CD4-positive, alpha-beta T cell treated with Interleukin-15 for 4 hours (primary cell): Measurements from ENCODE around the gene UMODL1.
A peak's percentile ranks its signal among the peaks of the same experiment; 100 is the strongest.

Source experiments
- DNase-seq: peaks from one replicate; pipeline ENCODE4 v3.0.0-alpha.2; 2020; ENCODE audit warnings: low spot score

UMODL1 gene

GRCh38 chr21:42101246-42101645, 30.1 kb downstream of the UMODL1 start:
- DNase-seq = no peak

GRCh38 chr21:42102076-42102475, 31.0 kb downstream of the UMODL1 start:
- DNase-seq = no peak

GRCh38 chr21:42102526-42102925, 31.4 kb downstream of the UMODL1 start:
- DNase-seq = no peak

- DNase-seq = no peak
These were observed 31.9 kb downstream of the UMODL1 start for GRCh38 chr21:42102991-42103390.

- DNase-seq = no peak
These were observed 32.7 kb downstream of the UMODL1 start for GRCh38 chr21:42103843-42104242.

- no peak for DNase-seq
These were observed 34.6 kb downstream of the UMODL1 start for GRCh38 chr21:42105476-42106315.

GRCh38 chr21:42106425-42106824, 35.3 kb downstream of the UMODL1 start:
- DNase-seq = no peak

GRCh38 chr21:42107177-42107880, 36.2 kb downstream of the UMODL1 start:
- DNase-seq = no peak

GRCh38 chr21:42107881-42108553, 36.9 kb downstream of the UMODL1 start:
- peak; percentile 61 for DNase-seq

- DNase-seq = no peak
These were observed 37.6 kb downstream of the UMODL1 start for GRCh38 chr21:42108554-42109340.

GRCh38 chr21:42109473-42109872, 38.4 kb downstream of the UMODL1 start:
- no peak for DNase-seq

- no peak for DNase-seq
These were observed 38.9 kb downstream of the UMODL1 start for GRCh38 chr21:42109873-42110525.

- no peak for DNase-seq
These were observed 39.8 kb downstream of the UMODL1 start for GRCh38 chr21:42110691-42111469.

- no peak for DNase-seq
These were observed 40.3 kb downstream of the UMODL1 start for GRCh38 chr21:42111470-42111743.

GRCh38 chr21:42111811-42112210, 40.7 kb downstream of the UMODL1 start:
- DNase-seq = no peak

GRCh38 chr21:42112238-42112637, 41.1 kb downstream of the UMODL1 start:
- no peak for DNase-seq

GRCh38 chr21:42112857-42113256, 41.7 kb downstream of the UMODL1 start:
- no peak for DNase-seq

GRCh38 chr21:42113926-42114409, 42.9 kb downstream of the UMODL1 start:
- DNase-seq = no peak

- DNase-seq = no peak
These were observed 43.5 kb downstream of the UMODL1 start for GRCh38 chr21:42114646-42115045.

GRCh38 chr21:42115136-42115683, 44.1 kb downstream of the UMODL1 start:
- DNase-seq = no peak
